Neural cell (in vitro differentiated cells): ENCODE measurements around the gene CACNG8. TPM values are rescaled to one million over a fixed set of nuclear protein-coding genes. Genes with fewer than 3 reads are reported as not detected.

Source experiments
- H2AFZ ChIP-seq: fragments of 200-600, 300-800 bp; sonication (generic), shearing (Covaris generic); 2 replicates; pipeline ENCODE4 v1.6.0; 2014; ENCODE audit warnings: low read depth, mild to moderate bottlenecking, antibody characterized with exemption, low read length, moderate library complexity
- H3F3A ChIP-seq: fragments of 200-600 bp; shearing (Covaris generic); 2 replicates; pipeline ENCODE4 v1.6.1; 2016; ENCODE audit warnings: mild to moderate bottlenecking, moderate library complexity, mixed read lengths, antibody characterized with exemption, low read length; ENCODE audit not compliant: insufficient read depth, poor library complexity, severe bottlenecking
- H3K27ac ChIP-seq: fragments of 200-600, 300-800 bp; sonication (generic), shearing (Covaris generic); 2 replicates; pipeline ENCODE4 v1.5.1; 2014; ENCODE audit warnings: mild to moderate bottlenecking, low read length, moderate library complexity
- H3K27me3 ChIP-seq: fragments of 300-800, 200-600 bp; sonication (generic), shearing (Covaris generic); 2 replicates; pipeline ENCODE4 v1.6.0; 2014; ENCODE audit warnings: mild to moderate bottlenecking, low read depth, low read length, moderate library complexity; ENCODE audit not compliant: insufficient read depth
- H3K36me3 ChIP-seq: fragments of 300-800, 200-600 bp; sonication (generic), shearing (Covaris generic); 2 replicates; pipeline ENCODE4 v1.5.1; 2014; ENCODE audit warnings: mild to moderate bottlenecking, antibody characterized with exemption, low read length, moderate library complexity; ENCODE audit not compliant: insufficient read depth
- H3K4me2 ChIP-seq: fragments of 300-800, 200-600 bp; sonication (generic), shearing (Covaris generic); 2 replicates; pipeline ENCODE4 v1.6.0; 2014; ENCODE audit warnings: mild to moderate bottlenecking, low read length
- H3K4me3 ChIP-seq: fragments of 300-800, 200-600 bp; sonication (generic), shearing (Covaris generic); 2 replicates; pipeline ENCODE4 v1.5.1; 2014; ENCODE audit warnings: mild to moderate bottlenecking, low read length, moderate library complexity
- H3K79me2 ChIP-seq: fragments of 200-600 bp; shearing (Covaris generic); replicated peaks from 2 replicates; pipeline ENCODE4 v1.6.0; 2014; ENCODE audit warnings: mild to moderate bottlenecking, low read length, moderate library complexity; ENCODE audit not compliant: insufficient read depth
- H3K9ac ChIP-seq: fragments of 300-800, 200-600 bp; sonication (generic), shearing (Covaris generic); 2 replicates; pipeline ENCODE4 v1.6.1; 2016; ENCODE audit warnings: mild to moderate bottlenecking, low read length, mixed read lengths
- H3K9me2 ChIP-seq: fragments of 200-600 bp; shearing (Covaris generic); 2 replicates; pipeline ENCODE4 v1.6.1; 2016; ENCODE audit warnings: mild to moderate bottlenecking, low read length, mixed read lengths; ENCODE audit not compliant: insufficient read depth
- H3K9me3 ChIP-seq: fragments of 200-600, 300-800 bp; sonication (generic), shearing (Covaris generic); 2 replicates; pipeline ENCODE4 v1.6.1; 2016; ENCODE audit warnings: mild to moderate bottlenecking, mixed run types, low read length, moderate library complexity, mixed read lengths
- H4K20me1 ChIP-seq: fragments of 200-600 bp; shearing (Covaris generic); 2 replicates; pipeline ENCODE4 v1.6.1; 2016; ENCODE audit warnings: mild to moderate bottlenecking, mixed run types; ENCODE audit not compliant: insufficient read depth
- EP300 ChIP-seq: fragments of 450-650 bp; conservative IDR thresholded peaks from 2 replicates; pipeline ENCODE4 v1.6.1; 2014; ENCODE audit warnings: antibody characterized with exemption, mild to moderate bottlenecking, moderate library complexity; ENCODE audit not compliant: poor library complexity, severe bottlenecking
- EZH2 ChIP-seq: fragments of 200-600, 300-800 bp; shearing (Covaris generic), sonication (generic); IDR thresholded peaks from 2 replicates; pipeline ENCODE4 v1.6.1; 2014; ENCODE audit warnings: antibody characterized with exemption, low read length, borderline replicate concordance, mild to moderate bottlenecking; ENCODE audit not compliant: insufficient read depth, poor library complexity, severe bottlenecking
- MXI1 ChIP-seq: fragments of 450-650 bp; conservative IDR thresholded peaks from 2 replicates; pipeline ENCODE4 v1.6.1; 2014; ENCODE audit warnings: antibody characterized with exemption, mild to moderate bottlenecking; ENCODE audit not compliant: poor library complexity, severe bottlenecking
- POLR2AphosphoS5 ChIP-seq: IDR thresholded peaks from 2 replicates; pipeline ENCODE4 v1.6.1; 2012
- RAD21 ChIP-seq: fragments of 450-650 bp; conservative IDR thresholded peaks from 2 replicates; pipeline ENCODE4 v1.6.1; 2014; ENCODE audit warnings: antibody characterized with exemption, mild to moderate bottlenecking, moderate library complexity
- SMC3 ChIP-seq: fragments of 450-650 bp; conservative IDR thresholded peaks from 2 replicates; pipeline ENCODE4 v1.6.1; 2014; ENCODE audit warnings: antibody characterized with exemption, mild to moderate bottlenecking, moderate library complexity; ENCODE audit not compliant: poor library complexity
- TAF1 ChIP-seq: IDR thresholded peaks from 2 replicates; pipeline ENCODE4 v1.6.1; 2012; ENCODE audit warnings: low read depth
- polyA plus RNA-seq: library from polyadenylated mRNA; depleted of rRNA; stranded (reverse); fragments of >200 nt; gene quantifications from 2 replicates; pipeline ENCODE4 v1.2.3, GENCODE V29; 2014
- TF ChIP-seq, protein P1 (sequence below): IDR thresholded peaks from 2 replicates; pipeline ENCODE4 v1.6.1; 2012; ENCODE audit warnings: borderline replicate concordance
- TF ChIP-seq, protein P2 (sequence below): fragments of 450-650 bp; IDR thresholded peaks from 2 replicates; pipeline ENCODE4 v1.5.1; 2014; ENCODE audit warnings: antibody characterized with exemption, mild to moderate bottlenecking, moderate library complexity; ENCODE audit not compliant: poor library complexity, severe bottlenecking

CACNG8 gene
- polyA plus RNA-seq, 1 donor from 2014 or later = 3.3 TPM

DNA sequence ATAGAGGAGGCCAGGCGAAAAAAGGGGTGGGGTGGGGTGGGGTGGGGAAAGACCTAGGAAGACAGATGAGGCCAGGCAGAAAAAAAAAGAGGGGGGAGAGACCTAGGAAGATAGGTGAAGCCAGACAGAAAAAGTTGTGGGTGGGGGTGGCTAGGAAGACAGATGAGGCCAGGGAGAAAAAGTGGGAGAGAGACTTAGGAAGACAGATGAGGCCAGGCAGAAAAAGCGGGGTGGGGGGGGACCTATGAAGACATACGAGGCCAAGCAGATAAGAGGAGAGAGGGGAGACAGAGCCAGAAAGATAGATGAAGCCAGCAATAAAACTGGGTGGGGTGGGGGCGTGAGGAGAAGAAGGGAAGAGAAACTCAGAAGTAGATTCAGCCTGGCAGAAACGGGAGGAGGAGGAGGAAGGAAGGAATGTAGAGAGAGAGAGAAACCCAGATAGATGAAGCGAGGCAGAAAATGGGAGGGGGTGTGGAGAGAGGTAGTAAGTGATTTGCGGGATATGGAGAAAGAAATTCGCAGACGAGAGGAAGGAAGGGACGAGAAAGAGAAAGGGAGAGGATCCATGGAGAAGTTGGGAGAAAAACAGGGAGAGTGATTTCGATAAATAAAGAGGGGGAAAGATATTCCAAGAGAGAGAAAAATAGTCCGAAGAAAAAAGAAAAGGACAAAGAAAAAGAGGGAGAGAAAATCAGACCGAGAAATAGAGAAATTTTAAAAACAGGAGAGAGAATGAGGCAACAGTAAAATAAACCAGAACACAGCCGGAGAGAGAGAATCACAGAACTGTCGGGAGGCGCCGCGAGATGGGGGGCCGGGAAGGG lies 16.5 kb downstream of the CACNG8 start:
- Histone ChIP-seq H3F3A (no peaks in the 10 kb centered on the region), H3K4me2 (peak overlapping the region; percentile 28), H3K9ac (peak overlapping the region; percentile 62), H2AFZ (no peak overlapping the region), H3K79me2 (no peaks in the 10 kb centered on the region), H3K36me3 (no peaks in the 10 kb centered on the region), H3K27me3 (no peaks in the 10 kb centered on the region), H4K20me1 (no peaks in the 10 kb centered on the region), H3K9me3 (no peaks in the 10 kb centered on the region), H3K4me3 (peak overlapping the region; percentile 69), H3K9me2 (no peaks in the 10 kb centered on the region), H3K27ac (no peak overlapping the region)
- TF ChIP-seq TAF1 (no peak), MXI1 (no peak), SMC3 (no peak)
- TF ChIP-seq, protein P1, sequence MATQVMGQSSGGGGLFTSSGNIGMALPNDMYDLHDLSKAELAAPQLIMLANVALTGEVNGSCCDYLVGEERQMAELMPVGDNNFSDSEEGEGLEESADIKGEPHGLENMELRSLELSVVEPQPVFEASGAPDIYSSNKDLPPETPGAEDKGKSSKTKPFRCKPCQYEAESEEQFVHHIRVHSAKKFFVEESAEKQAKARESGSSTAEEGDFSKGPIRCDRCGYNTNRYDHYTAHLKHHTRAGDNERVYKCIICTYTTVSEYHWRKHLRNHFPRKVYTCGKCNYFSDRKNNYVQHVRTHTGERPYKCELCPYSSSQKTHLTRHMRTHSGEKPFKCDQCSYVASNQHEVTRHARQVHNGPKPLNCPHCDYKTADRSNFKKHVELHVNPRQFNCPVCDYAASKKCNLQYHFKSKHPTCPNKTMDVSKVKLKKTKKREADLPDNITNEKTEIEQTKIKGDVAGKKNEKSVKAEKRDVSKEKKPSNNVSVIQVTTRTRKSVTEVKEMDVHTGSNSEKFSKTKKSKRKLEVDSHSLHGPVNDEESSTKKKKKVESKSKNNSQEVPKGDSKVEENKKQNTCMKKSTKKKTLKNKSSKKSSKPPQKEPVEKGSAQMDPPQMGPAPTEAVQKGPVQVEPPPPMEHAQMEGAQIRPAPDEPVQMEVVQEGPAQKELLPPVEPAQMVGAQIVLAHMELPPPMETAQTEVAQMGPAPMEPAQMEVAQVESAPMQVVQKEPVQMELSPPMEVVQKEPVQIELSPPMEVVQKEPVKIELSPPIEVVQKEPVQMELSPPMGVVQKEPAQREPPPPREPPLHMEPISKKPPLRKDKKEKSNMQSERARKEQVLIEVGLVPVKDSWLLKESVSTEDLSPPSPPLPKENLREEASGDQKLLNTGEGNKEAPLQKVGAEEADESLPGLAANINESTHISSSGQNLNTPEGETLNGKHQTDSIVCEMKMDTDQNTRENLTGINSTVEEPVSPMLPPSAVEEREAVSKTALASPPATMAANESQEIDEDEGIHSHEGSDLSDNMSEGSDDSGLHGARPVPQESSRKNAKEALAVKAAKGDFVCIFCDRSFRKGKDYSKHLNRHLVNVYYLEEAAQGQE = no peak
- TF ChIP-seq, protein P2, sequence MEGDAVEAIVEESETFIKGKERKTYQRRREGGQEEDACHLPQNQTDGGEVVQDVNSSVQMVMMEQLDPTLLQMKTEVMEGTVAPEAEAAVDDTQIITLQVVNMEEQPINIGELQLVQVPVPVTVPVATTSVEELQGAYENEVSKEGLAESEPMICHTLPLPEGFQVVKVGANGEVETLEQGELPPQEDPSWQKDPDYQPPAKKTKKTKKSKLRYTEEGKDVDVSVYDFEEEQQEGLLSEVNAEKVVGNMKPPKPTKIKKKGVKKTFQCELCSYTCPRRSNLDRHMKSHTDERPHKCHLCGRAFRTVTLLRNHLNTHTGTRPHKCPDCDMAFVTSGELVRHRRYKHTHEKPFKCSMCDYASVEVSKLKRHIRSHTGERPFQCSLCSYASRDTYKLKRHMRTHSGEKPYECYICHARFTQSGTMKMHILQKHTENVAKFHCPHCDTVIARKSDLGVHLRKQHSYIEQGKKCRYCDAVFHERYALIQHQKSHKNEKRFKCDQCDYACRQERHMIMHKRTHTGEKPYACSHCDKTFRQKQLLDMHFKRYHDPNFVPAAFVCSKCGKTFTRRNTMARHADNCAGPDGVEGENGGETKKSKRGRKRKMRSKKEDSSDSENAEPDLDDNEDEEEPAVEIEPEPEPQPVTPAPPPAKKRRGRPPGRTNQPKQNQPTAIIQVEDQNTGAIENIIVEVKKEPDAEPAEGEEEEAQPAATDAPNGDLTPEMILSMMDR = no peak

- H3K27ac ChIP-seq = peak overlapping the region; percentile 6
- no peaks in the 10 kb centered on the region for H3K9me2 ChIP-seq
- peak overlapping the region; percentile 62 for H3K9ac ChIP-seq
- no peaks in the 10 kb centered on the region for H4K20me1 ChIP-seq
- TF ChIP-seq, protein P1 = no peak
- no peak for TF ChIP-seq MXI1
- TF ChIP-seq EP300 = no peak
- no peak for TF ChIP-seq EZH2
- TF ChIP-seq SMC3 = no peak
- no peak for TF ChIP-seq TAF1
- no peak for TF ChIP-seq POLR2AphosphoS5
- TF ChIP-seq, protein P2 = no peak
- no peak for TF ChIP-seq RAD21
- no peak overlapping the region for H2AFZ ChIP-seq
- no peaks in the 10 kb centered on the region for H3K79me2 ChIP-seq
- peak overlapping the region; percentile 69 for H3K4me3 ChIP-seq
- no peaks in the 10 kb centered on the region for H3K36me3 ChIP-seq
- no peaks in the 10 kb centered on the region for H3K27me3 ChIP-seq
- peak overlapping the region; percentile 28 for H3K4me2 ChIP-seq
- H3K9me3 ChIP-seq = no peaks in the 10 kb centered on the region
- H3F3A ChIP-seq = no peaks in the 10 kb centered on the region
These were observed 18.0 kb downstream of the CACNG8 start for GRCh38 chr19:53980539-53981375.
